Vagina (tissue), 2 donors: ENCODE results near the gene LLCFC1.

Experiments
- POLR2AphosphoS5 ChIP-seq, 2 donors: sonication (generic); formaldehyde crosslinking; IDR thresholded peaks; one replicate each; pipeline ENCODE4 v1.9.0; 2017; ENCODE audit warnings: antibody characterized with exemption in 2 of 2, mild to moderate bottlenecking in 2 of 2, low read depth in 1 of 2; ENCODE audit not compliant: insufficient read depth in 1 of 2
- TF ChIP-seq, protein P1 (sequence below), 3 experiments: fragments of 450-650 bp in 2 of 3; fragments of 200-600 bp in 1 of 3; sonication (generic) in 1 of 3; IDR thresholded peaks; one replicate each; pipeline ENCODE4 v1.5.1; 2017 to 2019; ENCODE audit warnings: antibody characterized with exemption in 3 of 3, mild to moderate bottlenecking in 2 of 3, moderate library complexity in 2 of 3

DNA sequence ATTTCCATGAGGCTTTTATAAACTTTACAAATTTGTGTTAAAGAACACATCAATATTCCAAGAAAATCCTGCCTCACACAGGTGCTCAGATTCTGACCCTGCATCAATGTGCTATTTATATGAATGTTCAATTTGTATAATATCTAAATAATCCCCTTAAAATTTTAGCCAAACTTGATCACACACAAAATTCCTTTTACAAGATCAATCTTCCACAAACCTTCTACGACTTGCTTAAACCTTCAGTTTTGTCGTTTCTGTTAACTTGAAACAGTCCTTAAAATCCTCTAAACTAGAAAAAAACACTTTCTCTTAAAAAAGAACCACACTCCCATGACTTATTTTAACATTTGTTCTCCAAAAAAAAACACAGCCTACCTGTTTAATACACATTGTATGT lies 33.5 kb upstream of the LLCFC1 start:
- TF ChIP-seq, protein P1, sequence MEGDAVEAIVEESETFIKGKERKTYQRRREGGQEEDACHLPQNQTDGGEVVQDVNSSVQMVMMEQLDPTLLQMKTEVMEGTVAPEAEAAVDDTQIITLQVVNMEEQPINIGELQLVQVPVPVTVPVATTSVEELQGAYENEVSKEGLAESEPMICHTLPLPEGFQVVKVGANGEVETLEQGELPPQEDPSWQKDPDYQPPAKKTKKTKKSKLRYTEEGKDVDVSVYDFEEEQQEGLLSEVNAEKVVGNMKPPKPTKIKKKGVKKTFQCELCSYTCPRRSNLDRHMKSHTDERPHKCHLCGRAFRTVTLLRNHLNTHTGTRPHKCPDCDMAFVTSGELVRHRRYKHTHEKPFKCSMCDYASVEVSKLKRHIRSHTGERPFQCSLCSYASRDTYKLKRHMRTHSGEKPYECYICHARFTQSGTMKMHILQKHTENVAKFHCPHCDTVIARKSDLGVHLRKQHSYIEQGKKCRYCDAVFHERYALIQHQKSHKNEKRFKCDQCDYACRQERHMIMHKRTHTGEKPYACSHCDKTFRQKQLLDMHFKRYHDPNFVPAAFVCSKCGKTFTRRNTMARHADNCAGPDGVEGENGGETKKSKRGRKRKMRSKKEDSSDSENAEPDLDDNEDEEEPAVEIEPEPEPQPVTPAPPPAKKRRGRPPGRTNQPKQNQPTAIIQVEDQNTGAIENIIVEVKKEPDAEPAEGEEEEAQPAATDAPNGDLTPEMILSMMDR (IDR thresholded peaks at IDR 0.05): no peak
- TF ChIP-seq POLR2AphosphoS5 (IDR thresholded peaks at IDR 0.05; ENCODE audit: insufficient read depth in 1 of 2, low read depth in 1 of 2): no peak
